GM21619 (cell line): ENCODE results near the gene CEP170B.
"Not testable (repeated sequence)": the region's sequence is repeated elsewhere in the genome, so short reads cannot be mapped to it uniquely, and the experiment has no call there.

Source experiments
- ATAC-seq: cut with Tn5 transposase; IDR thresholded peaks from one replicate; pipeline ENCODE4 v1.9.1; 2021; ENCODE audit not compliant: unreplicated experiment

The CEP170B gene

DNA sequence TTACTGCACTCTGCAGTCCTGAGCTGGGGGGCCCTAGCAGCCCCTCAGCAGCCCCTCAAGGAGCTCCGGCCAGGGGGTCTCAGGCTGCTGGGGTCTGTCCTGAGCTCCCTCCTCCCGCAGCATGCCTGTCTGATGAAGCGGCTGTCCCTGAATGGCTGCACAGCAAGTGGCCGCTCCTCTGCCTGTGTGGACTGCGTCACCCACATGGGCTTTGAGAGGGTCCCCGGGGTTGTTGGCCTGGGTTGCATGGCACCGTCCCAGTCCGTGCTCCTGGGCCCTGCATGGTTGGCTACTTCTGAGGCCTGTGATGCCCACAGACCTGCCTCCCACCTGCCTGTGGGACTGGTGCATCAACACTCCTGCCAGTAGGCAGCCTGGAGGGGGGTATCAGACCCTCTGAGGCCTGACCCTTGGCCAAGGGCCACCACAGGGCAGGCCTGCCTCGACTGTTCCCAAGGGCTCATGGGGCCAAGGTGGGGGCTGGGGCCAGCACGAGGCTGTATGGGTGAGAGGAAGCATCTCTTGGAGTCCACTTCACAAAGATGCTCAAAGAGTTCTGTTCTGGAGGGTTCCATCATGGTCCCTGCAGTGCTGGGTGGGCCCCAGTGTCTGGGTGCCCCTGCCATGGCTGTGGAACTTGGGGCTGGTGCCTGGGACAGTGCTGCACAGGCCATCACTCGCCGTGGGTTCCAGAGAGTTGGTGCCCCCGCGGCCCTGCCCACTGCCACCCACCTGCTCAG, 12.2 kb downstream of the CEP170B start:
- ATAC-seq = no peak

DNA sequence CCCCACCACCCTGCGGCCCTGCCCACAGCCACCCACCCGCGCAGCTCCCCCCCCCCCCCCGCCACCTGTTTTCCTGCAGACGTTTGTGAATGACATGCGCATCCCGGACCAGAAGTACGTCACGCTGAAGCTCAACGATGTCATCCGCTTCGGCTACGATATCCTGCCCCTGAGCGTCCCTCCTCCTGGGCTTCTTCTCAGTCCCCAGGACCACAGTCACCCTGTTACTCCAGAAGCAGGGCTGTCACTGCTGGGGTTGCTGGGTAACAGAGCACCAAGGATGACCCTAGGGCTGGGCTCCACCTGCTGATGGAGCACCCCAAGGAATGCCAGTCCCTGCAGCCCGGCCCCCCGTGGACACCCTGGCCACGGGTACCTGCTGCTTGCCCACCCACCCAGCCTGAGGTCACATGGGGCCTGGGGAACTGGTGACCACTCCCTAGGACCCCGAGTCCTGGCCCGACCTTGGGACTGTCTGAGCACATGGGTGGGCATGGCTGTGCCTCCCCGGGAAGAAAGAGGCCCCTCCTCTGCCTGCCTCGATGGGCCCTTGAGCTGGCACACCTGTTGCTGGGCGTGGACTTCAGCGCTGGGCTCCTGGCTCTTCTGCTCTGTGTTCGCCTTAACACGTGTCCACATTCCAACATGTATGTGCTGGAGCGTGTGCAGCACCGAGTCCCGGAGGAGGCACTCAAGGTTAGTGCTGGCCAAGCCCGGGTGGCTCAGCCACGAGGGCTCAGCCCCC, 12.9 kb downstream of the CEP170B start:
- no peak for ATAC-seq

DNA sequence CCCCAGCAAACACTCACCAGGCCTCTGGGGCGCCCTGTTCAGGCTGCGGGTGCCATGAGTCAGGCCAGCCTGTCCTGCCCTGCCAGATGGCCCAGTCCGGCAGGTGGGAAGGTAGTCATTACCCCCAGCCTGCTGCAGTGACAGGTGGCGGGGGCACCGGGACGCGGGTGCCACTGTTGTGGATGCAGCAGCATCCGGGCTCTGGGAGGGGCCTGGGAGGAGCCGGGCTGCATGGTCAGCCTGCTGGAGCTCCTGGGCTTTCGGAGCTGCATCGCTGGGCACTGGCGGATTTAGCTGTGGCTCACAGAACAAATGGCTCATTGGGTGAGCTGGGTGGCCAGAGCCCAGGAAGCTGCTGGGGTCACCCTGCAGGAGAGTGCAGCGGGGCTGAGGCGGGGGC, 13.5 kb downstream of the CEP170B start:
- ATAC-seq = no peak

DNA sequence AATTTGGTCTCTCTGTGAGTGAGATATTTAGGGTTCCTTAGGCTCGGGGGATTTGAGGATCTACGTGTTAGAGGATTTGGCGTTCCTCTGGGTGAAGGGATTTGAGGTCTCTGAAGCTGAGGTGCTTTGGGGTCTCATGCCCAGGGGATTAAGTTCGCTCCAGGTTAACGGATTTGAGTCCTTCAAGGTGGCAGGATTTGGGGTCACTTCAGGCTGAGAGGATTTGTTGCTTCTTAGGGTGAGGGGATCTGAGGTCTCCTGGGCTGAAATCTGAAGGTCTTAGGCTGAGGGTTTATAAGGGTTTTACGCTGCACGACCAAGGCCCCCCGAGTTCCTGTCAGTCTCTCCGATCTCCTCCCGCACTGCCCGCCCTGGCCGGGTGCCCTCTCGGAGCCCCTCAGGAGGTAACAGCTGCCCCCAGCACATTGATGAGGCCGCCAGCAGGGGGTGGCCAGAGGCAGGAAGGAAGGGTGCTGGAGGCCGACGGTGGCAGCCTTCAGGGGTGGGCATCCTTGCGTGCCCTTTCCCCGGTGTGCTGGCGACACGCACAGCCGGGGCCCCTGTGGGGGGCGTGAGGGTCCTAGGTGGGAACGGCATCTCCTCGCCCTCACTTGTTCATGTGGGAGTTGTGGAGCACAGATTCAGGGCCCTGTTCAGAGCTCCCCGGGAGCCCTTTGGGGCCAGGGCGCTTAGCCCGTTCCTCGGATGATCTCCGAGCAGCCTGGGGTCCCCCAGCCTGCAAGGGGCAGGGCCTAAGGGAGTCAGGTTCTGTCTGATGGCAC, 14.3 kb downstream of the CEP170B start:
- ATAC-seq = no peak

DNA sequence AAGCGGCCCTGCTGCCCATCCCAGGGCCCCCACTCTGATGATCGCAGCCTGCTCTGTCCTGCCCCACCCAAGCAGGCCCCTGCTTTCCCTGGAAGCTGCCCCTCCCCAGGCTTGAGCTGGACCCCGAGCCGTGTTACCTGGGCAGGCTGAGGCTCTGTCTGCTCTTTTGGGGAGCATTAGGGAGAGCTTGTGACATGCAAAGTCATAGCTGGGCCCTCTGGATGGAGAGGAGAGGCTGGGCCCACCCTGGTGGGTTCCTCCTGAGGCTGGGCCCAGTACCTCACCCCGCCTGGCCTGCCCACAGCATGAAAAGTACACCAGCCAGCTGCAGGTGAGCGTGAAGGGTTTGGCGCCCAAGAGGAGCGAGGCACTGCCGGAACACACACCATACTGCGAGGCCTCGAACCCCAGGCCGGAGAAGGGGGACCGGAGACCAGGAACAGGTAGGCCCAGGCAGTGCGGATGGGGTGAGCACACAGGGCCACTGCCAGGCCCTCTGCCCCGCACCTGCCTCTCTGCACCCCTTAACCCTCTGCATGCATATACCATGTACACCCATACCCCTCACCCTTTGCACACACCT, 15.0 kb downstream of the CEP170B start:
- ATAC-seq = no peak

DNA sequence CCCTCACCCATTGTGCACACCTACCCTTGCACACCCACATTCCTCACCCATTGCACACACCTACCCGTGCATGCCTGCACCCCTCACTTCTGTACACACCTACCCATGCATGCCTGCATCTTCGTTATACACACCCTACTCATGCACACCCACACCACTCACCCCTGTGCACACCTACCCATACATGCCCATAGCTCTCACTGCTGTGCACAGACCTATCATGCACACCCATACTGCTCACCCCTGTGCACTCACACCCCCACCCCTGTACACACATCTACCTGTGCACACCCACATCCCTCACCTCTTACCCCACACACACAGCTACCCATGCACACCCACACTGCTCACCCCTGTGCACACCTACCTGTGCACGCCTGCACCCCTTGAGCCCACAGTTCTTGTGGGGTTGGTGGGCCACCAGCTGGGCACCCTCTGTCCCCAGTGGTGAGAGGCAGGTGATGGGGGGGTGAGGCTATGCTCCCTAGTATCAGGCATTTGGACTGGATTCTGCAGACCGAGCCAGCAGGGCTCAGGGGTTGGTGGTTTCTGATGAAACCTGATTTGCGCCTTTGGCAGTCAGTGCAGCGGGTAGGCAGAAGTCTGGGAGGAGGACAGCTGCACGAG, 15.6 kb downstream of the CEP170B start:
- ATAC-seq = no peak

DNA sequence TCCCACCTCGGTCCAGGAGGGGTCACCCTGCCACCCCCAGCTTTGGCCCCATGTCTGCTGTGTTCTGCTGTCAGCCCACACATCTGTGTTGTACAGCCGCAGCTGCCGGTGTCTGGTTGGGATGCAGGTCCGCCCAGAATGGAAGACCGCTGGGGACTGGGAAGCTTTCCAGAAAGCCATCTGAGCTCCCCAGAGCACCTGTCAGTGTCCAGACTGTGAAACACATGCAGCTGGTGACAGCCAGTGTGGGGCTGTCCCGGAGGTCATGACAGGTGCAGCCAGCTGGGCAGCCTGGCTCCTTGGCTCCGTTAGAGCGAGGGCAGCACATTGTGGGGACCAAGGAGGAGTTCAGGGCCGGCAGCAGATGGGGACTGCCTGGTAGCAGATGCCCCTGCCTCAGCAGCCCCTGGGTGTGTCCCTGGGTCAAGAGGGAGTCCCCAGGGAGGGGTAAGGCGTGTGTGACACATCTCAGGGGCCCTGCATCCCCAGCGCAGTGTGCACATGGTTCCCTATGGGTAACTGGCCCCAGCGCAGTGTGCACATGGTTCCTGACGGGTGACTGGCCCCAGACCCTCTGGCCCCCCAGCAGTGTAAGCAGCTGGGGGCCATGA, 16.4 kb downstream of the CEP170B start:
- no peak for ATAC-seq

DNA sequence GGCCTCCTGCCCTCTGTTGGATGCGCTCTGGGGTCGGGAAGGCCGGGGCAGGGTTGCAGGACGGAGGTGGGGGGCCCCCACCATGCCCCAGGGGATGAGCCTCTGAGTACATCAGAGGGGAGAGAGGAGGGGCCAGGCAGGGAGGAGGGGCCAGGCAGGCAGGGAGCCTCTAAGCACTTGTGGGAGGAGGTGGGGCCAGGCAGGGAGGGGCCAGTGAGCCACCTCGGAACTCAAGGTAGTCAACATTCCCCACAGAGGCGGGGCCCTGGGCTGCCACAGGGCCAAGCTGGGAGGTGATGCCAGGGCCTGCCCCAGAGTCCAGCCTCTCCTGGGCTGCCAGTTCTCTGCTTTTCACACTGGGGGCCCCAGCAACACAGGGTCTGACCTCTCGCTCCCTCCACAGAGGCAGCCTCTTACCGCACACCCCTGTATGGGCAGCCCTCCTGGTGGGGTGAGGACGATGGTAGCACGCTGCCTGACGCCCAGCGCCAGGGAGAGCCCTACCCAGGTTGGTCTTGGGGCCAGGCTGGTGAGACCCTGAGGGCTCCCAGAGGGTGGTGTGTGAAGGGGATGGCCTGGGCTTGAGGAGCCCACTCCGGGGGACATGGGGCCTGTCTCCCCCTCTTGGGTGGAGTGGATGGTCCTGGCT, 17.4 kb downstream of the CEP170B start:
- no peak for ATAC-seq

DNA sequence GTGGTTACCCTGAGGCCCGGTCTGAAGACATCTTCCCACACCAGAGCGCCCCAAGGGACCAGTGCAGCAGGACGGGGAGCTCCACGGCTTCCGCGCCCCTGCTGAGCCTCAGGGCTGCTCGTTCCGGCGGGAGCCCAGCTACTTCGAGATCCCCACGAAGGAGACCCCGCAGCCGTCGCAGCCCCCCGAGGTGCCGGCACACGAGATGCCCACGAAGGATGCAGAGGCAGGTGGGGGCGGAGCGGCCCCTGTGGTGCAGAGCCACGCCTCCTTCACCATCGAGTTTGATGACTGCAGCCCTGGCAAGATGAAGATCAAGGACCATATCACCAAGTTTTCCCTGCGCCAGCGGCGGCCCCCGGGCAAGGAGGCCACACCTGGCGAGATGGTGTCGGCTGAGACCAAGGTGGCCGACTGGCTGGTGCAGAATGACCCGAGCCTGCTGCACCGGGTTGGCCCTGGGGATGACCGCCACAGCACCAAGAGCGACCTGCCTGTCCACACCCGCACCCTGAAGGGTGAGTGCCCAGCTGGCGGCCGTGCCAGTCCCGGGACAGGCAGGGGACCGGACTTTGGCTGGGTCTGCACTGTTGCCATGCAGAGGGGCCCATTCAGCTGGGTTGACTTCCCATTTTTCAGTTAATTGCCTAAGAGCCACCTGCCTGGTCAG, 18.1 kb downstream of the CEP170B start:
- ATAC-seq = no peak

DNA sequence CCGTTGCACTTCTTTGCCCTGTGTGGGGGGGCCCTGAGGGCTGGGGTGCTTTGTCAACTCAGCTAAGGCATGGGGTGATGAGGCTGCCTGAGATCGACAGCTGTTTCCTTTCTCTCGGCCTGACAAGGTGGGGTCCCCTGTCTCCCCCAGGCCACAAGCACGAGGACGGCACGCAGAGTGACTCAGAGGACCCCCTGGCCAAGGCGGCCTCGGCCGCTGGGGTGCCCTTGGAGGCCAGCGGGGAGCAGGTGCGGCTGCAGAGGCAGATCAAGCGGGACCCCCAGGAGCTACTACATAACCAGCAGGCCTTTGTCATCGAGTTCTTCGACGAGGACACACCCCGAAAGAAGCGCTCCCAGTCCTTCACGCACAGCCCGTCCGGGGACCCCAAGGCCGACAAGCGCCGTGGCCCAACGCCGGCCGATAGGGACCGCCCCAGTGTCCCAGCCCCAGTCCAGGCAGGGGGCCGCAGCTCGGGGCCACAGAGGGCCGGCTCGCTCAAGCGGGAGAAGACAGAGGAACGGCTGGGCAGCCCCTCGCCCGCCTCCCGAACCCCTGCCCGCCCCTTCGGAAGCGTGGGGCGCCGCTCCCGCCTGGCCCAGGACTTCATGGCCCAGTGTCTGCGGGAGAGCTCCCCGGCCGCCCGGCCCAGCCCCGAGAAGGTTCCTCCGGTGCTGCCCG, 18.8 kb downstream of the CEP170B start:
- ATAC-seq = no peak

DNA sequence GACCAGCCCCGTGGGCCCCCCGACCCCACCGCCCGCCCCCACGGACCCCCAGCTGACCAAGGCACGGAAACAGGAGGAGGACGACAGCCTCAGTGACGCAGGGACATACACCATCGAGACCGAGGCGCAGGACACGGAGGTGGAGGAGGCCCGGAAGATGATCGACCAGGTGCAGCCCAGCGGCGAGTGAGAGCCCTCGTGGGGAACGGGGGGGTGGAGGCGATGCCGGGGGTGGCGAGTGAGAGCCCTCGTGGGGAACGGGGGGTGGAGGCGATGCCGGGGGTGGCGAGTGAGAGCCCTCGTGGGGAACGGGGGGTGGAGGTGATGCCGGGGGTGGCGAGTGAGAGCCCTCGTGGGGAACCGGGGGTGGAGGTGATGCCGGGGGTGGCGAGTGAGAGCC, 19.3 kb downstream of the CEP170B start:
- ATAC-seq = not testable (repeated sequence)

DNA sequence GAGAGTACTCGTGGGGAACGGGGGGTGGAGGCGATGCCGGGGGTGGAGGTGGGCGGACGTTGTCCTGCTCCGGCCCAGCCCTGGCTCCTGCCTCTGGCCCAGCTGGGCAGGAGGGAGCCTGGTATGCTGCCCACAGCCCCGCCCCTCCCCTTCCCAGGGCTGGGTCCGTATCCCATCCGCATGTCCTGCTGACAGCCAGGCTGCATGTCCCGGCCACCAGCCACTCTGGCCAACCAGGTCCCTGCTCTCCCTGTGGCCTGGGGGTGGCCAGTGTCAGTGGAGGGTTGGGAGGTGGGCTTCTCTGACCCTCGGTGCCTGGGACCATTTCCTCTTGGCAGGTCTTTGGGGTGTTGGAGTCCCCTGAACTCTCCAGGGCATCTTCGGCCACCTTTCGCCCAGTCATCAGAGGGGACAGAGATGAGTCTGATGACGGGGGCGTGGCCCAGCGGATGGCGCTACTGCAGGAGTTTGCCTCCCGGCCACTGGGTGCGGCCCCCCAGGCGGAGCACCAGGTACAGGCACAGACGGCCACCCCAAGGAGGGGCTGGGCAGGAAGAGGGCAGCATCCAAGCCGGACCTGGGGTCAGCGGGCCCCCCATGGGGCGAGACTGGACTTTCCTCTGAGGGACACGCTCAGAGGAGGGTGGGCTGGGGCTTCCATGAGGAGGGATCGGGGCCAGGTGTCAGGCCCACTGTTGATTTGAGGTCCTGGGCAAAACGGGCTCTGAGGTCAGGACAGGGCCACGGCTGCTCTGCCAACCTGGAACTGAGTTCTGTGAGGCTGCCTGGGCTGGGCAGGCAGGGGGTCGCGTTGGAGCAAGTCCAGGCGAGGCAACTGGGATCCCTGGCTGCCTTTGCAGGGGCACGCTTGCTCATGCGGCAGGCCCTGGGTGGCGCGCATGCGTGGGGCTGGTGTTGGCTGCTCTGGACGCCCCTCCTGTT, 20.2 kb downstream of the CEP170B start:
- no peak for ATAC-seq

DNA sequence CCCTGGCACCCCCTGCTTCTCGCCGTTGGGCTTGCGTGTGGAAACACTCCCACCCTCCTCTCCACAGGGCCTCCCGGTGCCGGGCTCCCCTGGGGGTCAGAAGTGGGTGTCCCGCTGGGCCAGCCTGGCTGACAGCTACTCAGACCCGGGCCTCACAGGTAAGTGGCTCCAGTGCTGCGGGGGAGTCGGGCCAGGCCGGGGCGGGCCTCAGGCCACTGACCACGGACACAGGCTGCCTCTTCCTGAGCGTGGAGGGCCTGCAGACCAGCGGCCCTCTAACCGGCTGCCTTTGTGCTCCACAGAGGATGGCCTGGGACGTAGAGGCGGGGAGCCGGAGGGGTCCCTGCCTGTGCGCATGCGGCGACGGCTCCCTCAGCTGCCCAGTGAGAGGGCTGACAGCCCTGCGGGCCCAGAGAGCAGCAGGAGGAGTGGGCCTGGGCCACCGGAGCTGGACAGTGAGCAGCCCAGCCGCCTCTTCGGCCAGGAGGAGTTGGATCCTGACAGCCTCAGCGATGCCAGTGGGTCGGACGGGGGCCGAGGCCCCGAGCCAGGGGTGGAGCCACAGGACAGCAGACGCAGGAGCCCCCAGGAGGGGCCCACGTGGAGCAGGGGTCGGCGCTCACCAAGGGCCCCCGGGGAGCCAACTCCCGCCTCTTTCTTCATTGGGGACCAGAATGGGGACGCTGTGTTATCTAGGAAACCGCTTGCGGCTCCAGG, 21.1 kb downstream of the CEP170B start:
- ATAC-seq = no peak

DNA sequence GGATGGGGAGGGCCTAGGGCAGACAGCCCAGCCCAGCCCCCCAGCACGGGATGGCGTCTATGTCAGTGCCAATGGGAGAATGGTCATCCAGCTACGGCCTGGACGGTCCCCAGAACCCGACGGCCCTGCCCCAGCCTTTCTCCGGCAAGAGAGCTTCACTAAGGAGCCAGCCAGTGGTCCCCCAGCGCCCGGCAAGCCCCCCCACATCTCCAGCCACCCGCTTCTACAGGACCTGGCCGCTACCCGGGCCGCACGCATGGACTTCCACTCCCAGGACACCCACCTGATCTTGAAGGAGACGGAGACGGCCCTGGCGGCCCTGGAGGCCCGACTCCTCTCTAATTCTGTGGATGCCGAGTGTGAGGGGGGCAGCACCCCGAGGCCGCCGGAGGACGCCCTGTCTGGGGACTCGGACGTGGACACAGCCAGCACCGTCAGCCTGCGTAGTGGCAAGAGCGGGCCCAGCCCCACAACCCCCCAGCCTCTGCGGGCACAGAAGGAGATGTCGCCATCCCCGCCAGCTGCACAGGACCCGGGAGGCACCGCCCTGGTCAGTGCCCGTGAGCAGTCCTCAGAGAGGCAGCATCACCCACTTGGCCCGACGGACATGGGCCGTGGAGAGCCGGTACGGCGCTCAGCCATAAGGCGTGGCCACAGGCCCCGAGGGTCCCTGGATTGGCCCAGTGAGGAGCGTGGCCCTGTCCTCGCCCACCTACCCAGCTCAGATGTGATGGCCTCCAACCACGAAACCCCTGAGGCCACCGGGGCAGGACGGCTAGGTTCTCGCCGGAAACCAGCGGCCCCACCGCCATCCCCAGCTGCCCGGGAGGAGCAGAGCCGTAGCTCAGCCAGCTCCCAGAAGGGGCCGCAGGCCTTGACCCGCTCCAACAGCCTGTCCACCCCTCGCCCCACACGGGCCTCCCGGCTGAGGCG, 21.9 kb downstream of the CEP170B start:
- ATAC-seq = no peak

DNA sequence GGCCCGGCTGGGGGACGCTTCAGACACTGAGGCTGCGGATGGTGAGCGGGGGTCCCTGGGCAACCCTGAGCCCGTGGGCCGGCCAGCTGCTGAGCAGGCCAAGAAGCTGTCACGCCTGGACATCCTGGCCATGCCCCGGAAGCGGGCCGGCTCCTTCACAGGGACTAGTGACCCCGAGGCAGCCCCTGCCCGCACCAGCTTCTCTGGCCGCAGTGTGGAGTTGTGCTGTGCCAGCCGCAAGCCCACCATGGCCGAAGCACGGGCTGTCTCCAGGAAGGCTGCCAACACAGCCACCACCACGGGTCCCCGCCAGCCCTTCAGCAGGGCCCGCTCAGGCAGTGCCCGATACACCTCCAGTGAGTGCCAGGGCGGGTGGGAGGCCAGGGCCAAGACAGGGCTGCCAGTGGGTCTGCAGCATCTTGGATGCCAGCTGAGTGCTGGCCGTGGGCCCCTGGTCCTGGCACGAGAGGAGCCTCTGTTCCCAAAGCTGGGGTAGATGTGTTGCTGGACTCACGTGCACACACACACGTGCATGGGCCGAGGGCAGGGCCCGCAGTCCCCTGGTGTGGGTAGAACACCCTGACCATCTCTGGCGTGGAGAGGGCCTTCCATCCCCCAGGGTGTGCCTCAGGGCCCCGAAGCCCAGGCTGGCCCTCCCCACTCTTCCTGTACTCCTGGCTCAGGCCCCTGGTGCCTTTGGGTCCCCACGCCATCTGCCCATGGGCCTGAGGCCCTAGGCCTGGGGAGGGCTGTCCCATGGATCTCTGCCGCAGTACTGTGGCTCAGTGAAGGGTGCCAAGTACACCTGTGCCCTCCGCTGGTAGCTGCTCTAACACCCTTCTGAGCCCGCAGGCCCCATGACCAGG, 22.8 kb downstream of the CEP170B start:
- ATAC-seq = no peak
